Measurements from ENCODE around the gene CCDC57.

- TF ChIP-seq CTCF (conservative IDR thresholded peaks at IDR 0.05; ENCODE audit: low read depth, low read length) (no peak), RAD21 (IDR thresholded peaks at IDR 0.05; ENCODE audit: low read length) (no peak), ELK1 (IDR thresholded peaks at IDR 0.05; ENCODE audit: borderline replicate concordance, low read depth, low read length) (no peak), POLR2A (IDR thresholded peaks at IDR 0.05; ENCODE audit: low read depth, low read length) (peak; percentile 46; the same call in 1 of the 2 replicates), SMC3 (IDR thresholded peaks at IDR 0.05; ENCODE audit: low read depth, low read length) (no peak)
Observed at GRCh38 chr17:82065193-82065637, 147.4 kb downstream of the CCDC57 start.

Data from IMR-90 (cell line).